NCI-H2196 (cell line): Measurements from ENCODE around the gene KRABD2.
"Not testable (repeated sequence)": the region's sequence is repeated elsewhere in the genome, so short reads cannot be mapped to it uniquely, and the experiment has no call there.

ENCODE experiments used
- DNase-seq: peaks from one replicate; lab custom pipeline; 2025; ENCODE audit not compliant: unreplicated experiment; lab: John Stamatoyannopoulos, UW

KRABD2 gene

GRCh38 chr17:8376271-8377067 lies at the start of gene KRABD2:
Gene KRABD2, minus strand, starts transcription at chr17:8376704.
- DNase-seq = peak; percentile 76

DNA sequence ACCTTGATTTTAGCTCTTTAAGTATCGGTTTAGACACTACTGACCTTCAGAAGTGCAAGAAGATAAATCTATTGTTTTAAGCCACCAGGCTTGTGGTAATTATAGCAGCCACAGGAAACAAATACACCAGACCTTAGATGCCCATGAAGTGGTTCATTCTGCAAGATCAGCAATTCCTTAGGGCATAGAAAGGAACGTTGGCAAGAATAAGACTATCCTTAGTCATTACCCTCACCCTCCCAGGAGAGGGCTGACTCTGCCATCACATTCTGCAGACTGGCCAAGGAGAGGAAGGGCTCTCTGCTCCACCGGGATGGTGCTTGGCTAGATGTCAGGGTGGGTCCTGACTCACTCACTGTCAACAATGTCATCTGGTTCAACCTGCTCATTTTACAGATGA lies 45.1 kb upstream of the KRABD2 start:
- no peak for DNase-seq

DNA sequence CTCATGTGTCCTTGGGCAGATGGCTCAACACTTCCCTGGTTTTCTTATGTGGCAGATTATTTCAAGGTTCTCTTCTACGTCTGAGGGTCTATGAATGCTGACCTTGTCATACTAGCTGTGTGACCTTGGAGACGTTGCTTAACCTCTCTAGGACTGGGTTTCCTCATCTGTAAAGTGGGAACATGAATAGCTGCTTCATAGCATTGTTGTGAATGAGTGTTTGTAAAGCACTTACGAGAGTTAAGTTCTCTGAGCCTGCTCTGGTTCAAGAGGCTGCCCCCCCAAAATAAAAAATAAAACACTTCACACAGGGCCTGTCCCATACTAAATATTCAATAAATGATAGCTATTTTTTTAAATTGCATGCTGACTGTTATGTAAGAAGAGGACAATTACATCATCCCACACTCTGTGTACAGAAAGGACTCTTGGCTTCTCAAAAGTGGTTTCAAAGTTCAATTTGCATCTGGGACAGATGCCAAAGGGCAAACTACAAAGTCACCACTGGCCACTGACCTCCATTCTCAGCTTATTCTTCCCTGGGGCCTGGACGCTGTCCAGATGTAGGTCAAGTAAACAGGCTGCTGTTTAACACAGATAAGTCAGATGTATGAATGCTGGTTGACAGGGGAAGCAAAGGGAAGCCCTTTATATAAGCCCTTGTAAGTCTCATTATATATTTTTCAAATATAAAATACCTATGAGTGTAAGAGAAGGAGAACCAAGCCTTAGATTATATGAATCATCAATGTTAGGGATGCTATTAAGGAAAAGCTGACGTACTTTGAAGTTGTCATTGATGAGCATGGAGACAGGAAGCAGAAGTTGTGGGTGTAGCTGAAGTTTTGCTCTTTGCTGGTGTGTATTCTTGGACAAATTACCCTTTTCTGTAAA lies 43.8 kb upstream of the KRABD2 start:
- peak; percentile 50 for DNase-seq

GRCh38 chr17:8419305-8419704 lies 42.8 kb upstream of the KRABD2 start:
- DNase-seq = no peak

- DNase-seq = no peak
Measured at GRCh38 chr17:8418471-8418870, 42.0 kb upstream of the KRABD2 start.

- no peak for DNase-seq
Measured at GRCh38 chr17:8417806-8418205, 41.3 kb upstream of the KRABD2 start.

DNA sequence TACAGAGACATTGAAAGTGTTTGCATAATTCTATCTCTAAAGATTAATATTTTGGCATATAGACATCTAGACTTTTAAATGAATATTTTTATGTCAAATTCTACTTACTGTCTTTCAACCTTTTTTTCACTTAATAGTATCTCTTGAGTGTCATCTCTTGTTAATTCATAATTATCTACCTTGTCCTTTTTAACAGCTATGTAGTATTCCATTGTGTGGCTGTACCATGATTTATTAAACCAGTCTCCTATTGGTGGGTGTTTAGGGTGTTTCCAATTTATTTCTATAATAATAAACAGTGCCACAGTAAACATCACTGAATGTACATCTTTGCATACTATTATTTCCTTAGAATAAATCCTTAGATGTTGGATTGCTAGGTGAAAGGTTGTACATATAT lies 37.4 kb upstream of the KRABD2 start:
- no peak for DNase-seq

- DNase-seq = no peak
Measured at GRCh38 chr17:8413328-8413727, 36.8 kb upstream of the KRABD2 start.

DNA sequence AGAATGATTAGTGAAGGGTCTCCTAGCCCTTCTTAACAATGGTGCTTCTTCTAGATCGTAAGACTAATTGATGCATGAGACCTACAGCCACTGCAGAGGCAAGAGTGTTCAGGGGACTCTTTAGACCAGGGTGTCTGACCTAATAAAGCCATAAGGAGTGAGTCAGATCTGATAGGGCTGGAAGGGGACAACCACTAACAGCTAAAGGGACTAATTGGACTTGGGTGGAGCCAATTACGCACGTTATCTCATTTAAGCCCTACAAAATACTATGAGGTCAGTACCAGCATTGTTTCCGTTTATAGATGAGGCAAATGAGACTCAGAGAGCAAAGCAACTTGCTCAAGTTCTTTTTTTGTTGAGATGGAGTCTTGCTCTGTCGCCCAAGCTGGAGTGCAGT lies 35.6 kb upstream of the KRABD2 start:
- DNase-seq = no peak

DNA sequence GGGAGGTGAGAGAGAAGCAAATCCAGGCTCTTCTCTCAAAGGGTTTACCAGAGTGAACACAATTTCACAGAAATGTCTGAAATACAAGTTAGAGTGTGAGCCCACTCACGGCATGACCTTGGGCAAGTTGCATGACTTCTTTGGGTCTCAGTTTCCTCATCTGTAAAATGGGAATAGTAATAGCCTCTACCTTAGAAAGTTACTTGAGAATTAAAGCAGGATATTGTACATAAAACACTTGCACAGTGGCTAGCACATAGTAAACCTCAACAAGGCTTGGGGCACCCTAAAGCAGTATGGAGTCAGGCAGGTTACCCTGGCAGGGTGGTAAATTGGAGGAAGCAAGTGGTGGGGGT lies 34.4 kb upstream of the KRABD2 start:
- no peak for DNase-seq

- DNase-seq = peak; percentile 76
Measured at GRCh38 chr17:8409966-8410882, 33.7 kb upstream of the KRABD2 start.

DNA sequence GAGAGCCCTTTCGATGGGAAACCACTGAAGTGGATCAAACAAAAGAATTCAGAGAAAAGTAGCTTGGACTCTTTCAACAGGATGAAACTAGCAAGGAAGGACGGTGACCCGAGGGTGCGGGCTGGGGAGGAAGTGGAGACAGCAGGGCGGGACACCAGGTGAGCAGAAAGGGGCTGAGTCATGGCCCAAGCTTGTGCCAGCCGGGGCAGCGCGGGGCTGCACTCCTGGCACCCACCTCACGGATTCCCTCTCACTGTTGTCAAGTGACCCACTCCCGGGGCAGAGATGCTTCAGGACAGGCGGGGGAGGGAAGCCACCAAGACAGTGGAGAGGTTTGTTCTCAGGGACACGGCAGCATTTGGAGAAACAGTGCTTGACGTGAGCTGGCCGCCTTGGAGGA lies 31.9 kb upstream of the KRABD2 start:
- DNase-seq = no peak

- no peak for DNase-seq
Measured at GRCh38 chr17:8406174-8406573, 29.7 kb upstream of the KRABD2 start.

- DNase-seq = no peak
Measured at GRCh38 chr17:8405499-8406016, 29.1 kb upstream of the KRABD2 start.

GRCh38 chr17:8402921-8403536 lies 26.5 kb upstream of the KRABD2 start:
- DNase-seq = no peak

GRCh38 chr17:8401107-8401506 lies 24.6 kb upstream of the KRABD2 start:
- no peak for DNase-seq

GRCh38 chr17:8398980-8399379 lies 22.5 kb upstream of the KRABD2 start:
- DNase-seq = no peak

DNA sequence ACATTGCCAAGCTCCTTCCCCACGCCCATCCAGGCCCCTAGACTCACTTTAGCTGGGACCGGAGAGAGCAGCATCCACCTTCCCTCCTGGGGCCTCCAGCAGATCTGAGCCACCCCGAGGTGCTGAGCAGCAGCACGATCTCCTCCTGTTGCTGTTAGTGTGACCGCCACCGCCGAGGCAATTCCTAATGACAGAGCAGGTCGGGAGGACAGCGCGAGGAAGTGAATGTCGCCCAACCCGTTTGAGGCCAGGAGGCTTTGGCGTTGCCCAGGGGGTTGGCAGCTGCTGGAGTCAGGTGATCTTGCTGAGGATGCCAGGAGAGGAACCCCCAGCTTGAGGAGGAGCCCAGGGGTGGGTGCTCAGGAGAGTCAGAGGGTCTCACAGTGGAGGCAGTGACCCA lies 21.1 kb upstream of the KRABD2 start, which contains the start of gene RNF222:
RNF222 (minus strand) TSS at position 192 of the 400 bp plus-strand sequence. CDS start 4,366 bp downstream, outside the sequence.
- DNase-seq = no peak

- DNase-seq = not testable (repeated sequence)
Measured at GRCh38 chr17:8394497-8394896, 18.0 kb upstream of the KRABD2 start.

GRCh38 chr17:8393470-8394231 lies 17.1 kb upstream of the KRABD2 start:
- no peak for DNase-seq
